T-helper 17 cell (primary cell): ENCODE measurements around the gene PRR23E. TPM values are rescaled to one million over a fixed set of nuclear protein-coding genes. Genes with fewer than 3 reads are reported as not detected.

Experiments used
- ATAC-seq: fragments of 150-1000 bp; cut with Tn5 transposase; 2 replicates; pipeline ENCODE4 v1.10.0; 2021; ENCODE audit warnings: mild to moderate bottlenecking, moderate library complexity
- DNase-seq, 3 donors: peaks; one replicate each; pipeline versions ENCODE4 v3.0.0 to v3.0.0-alpha.2; 2020 to 2021
- H3K9me3 ChIP-seq: one replicate; pipeline ENCODE4 v1.7.0; 2013; ENCODE audit warnings: low read length, mild to moderate bottlenecking; ENCODE audit not compliant: control insufficient read depth, poor library complexity, severe bottlenecking
- H3K27ac Mint-ChIP-seq: one replicate; pipeline ENCODE4 v1.8.0; 2022; ENCODE audit warnings: mild to moderate bottlenecking, moderate library complexity, mixed read lengths
- H3K27me3 Mint-ChIP-seq: one replicate; pipeline ENCODE4 v1.8.0; 2022; ENCODE audit warnings: mixed read lengths
- H3K36me3 Mint-ChIP-seq: one replicate; pipeline ENCODE4 v1.8.0; 2022; ENCODE audit warnings: low read depth, mixed read lengths
- H3K4me1 Mint-ChIP-seq: one replicate; pipeline ENCODE4 v1.8.0; 2022; ENCODE audit warnings: mild to moderate bottlenecking, mixed read lengths
- H3K4me3 Mint-ChIP-seq: one replicate; pipeline ENCODE4 v1.8.0; 2022; ENCODE audit warnings: mild to moderate bottlenecking, moderate library complexity, mixed read lengths
- total RNA-seq, 4 donors: library from RNA in 2 of 4; stranded (reverse) in 2 of 4; gene quantifications; one replicate each; pipeline ENCODE4 v1.2.3 and lab custom pipeline; 2022 to 2026

The PRR23E gene
- total RNA-seq, 2 donors from 2014 or later = not detected

- no peaks in the 10 kb centered on the region for H3K36me3 Mint-ChIP-seq
- no peak overlapping the region for H3K27ac Mint-ChIP-seq
- no peaks in the 10 kb centered on the region for H3K9me3 ChIP-seq
- peaks cover 66% of the 10 kb centered on the region for H3K27me3 Mint-ChIP-seq
- no peaks in the 10 kb centered on the region for H3K4me1 Mint-ChIP-seq
- H3K4me3 Mint-ChIP-seq = no peak overlapping the region
- DNase-seq (no peak), ATAC-seq (no peak)
These were observed 22.1 kb upstream of the PRR23E start for GRCh38 chr3:127170814-127171213.

DNA sequence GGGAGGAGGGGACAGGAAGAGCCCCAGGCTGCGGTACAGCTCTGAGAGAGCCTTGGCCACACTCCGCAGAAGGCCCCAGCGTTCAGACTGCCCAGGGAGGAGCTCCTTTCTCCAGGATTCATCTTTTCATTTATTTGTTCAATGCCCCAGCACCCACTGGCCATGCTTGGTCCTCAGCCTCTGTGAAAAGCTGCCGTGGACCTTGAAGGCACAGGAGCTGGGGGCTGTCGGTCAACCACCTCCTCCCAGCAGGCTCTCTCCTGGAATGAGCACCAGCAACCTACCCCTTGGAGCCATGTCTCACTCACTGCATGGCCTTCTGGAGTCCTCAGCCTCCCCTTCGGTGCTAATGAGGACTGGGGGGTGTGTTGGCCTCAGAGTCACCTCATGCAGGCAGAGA, 21.6 kb upstream of the PRR23E start:
- Mint-ChIP-seq H3K4me3 (no peak overlapping the region), H3K27ac (no peak overlapping the region), H3K4me1 (no peaks in the 10 kb centered on the region), H3K36me3 (no peaks in the 10 kb centered on the region), H3K27me3 (peaks cover 61% of the 10 kb centered on the region)
- no peaks in the 10 kb centered on the region for H3K9me3 ChIP-seq
- no peak for DNase-seq
- ATAC-seq = no peak

GRCh38 chr3:127171721-127172120, 21.2 kb upstream of the PRR23E start:
- no peaks in the 10 kb centered on the region for H3K9me3 ChIP-seq
- no peak overlapping the region for H3K4me3 Mint-ChIP-seq
- ATAC-seq (no peak), DNase-seq (no peak)
- H3K27me3 Mint-ChIP-seq = peaks cover 57% of the 10 kb centered on the region
- no peaks in the 10 kb centered on the region for H3K4me1 Mint-ChIP-seq
- H3K36me3 Mint-ChIP-seq = no peaks in the 10 kb centered on the region
- no peak overlapping the region for H3K27ac Mint-ChIP-seq

GRCh38 chr3:127172211-127172610, 20.7 kb upstream of the PRR23E start:
- no peak overlapping the region for H3K4me3 Mint-ChIP-seq
- no peak for DNase-seq
- H3K9me3 ChIP-seq = no peaks in the 10 kb centered on the region
- no peaks in the 10 kb centered on the region for H3K4me1 Mint-ChIP-seq
- peaks cover 57% of the 10 kb centered on the region for H3K27me3 Mint-ChIP-seq
- no peaks in the 10 kb centered on the region for H3K36me3 Mint-ChIP-seq
- no peak for ATAC-seq
- no peak overlapping the region for H3K27ac Mint-ChIP-seq

GRCh38 chr3:127172781-127173515, 20.0 kb upstream of the PRR23E start:
- H3K9me3 ChIP-seq = no peaks in the 10 kb centered on the region
- no peak for ATAC-seq
- no peaks in the 10 kb centered on the region for H3K4me1 Mint-ChIP-seq
- H3K27ac Mint-ChIP-seq = no peak overlapping the region
- peaks cover 56% of the 10 kb centered on the region for H3K27me3 Mint-ChIP-seq
- no peak for DNase-seq
- no peak overlapping the region for H3K4me3 Mint-ChIP-seq
- no peaks in the 10 kb centered on the region for H3K36me3 Mint-ChIP-seq

- no peaks in the 10 kb centered on the region for H3K4me1 Mint-ChIP-seq
- H3K27me3 Mint-ChIP-seq = peaks cover 49% of the 10 kb centered on the region
- no peaks in the 10 kb centered on the region for H3K36me3 Mint-ChIP-seq
- DNase-seq (no peak), ATAC-seq (no peak)
- H3K4me3 Mint-ChIP-seq = no peak overlapping the region
- no peak overlapping the region for H3K27ac Mint-ChIP-seq
- H3K9me3 ChIP-seq = no peaks in the 10 kb centered on the region
These were observed 19.3 kb upstream of the PRR23E start for GRCh38 chr3:127173516-127174166.

- Mint-ChIP-seq H3K27ac (no peak overlapping the region), H3K4me3 (no peak overlapping the region), H3K27me3 (peaks cover 43% of the 10 kb centered on the region), H3K4me1 (no peaks in the 10 kb centered on the region), H3K36me3 (no peaks in the 10 kb centered on the region)
- DNase-seq (no peak), ATAC-seq (no peak)
- no peaks in the 10 kb centered on the region for H3K9me3 ChIP-seq
These were observed 18.6 kb upstream of the PRR23E start for GRCh38 chr3:127174284-127174683.

- Mint-ChIP-seq H3K27ac (no peak overlapping the region), H3K4me1 (no peaks in the 10 kb centered on the region), H3K27me3 (peaks cover 38% of the 10 kb centered on the region), H3K36me3 (no peaks in the 10 kb centered on the region), H3K4me3 (no peak overlapping the region)
- ATAC-seq (no peak), DNase-seq (no peak)
- H3K9me3 ChIP-seq = no peaks in the 10 kb centered on the region
These were observed 18.2 kb upstream of the PRR23E start for GRCh38 chr3:127174715-127175140.

DNA sequence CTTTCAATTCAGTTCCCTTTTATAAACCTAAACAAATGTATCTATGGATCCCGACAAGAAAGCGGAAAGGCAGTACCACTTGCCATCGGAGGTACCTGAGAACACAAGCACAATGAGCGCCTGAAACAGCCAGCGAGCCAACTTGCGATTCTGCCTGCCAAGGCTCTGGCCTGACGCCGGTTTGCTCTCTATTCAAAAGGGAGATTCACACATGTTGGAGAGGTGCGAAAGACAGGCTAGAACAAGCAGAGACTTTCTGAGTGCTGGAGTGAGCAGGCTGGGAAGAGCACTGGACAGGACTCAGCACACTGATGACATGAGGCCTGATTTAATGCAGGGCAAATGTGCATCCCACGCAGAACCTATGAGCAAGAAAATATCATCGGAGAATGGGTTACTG, 17.7 kb upstream of the PRR23E start:
- no peak for DNase-seq
- Mint-ChIP-seq H3K36me3 (no peaks in the 10 kb centered on the region), H3K27ac (no peak overlapping the region), H3K27me3 (peaks cover 38% of the 10 kb centered on the region), H3K4me1 (no peaks in the 10 kb centered on the region), H3K4me3 (no peak overlapping the region)
- no peaks in the 10 kb centered on the region for H3K9me3 ChIP-seq
- no peak for ATAC-seq

- Mint-ChIP-seq H3K4me3 (no peak overlapping the region), H3K27me3 (peaks cover 33% of the 10 kb centered on the region), H3K4me1 (no peaks in the 10 kb centered on the region), H3K27ac (no peak overlapping the region), H3K36me3 (no peaks in the 10 kb centered on the region)
- DNase-seq (no peak), ATAC-seq (no peak)
- H3K9me3 ChIP-seq = no peaks in the 10 kb centered on the region
These were observed 15.7 kb upstream of the PRR23E start for GRCh38 chr3:127177226-127177625.

DNA sequence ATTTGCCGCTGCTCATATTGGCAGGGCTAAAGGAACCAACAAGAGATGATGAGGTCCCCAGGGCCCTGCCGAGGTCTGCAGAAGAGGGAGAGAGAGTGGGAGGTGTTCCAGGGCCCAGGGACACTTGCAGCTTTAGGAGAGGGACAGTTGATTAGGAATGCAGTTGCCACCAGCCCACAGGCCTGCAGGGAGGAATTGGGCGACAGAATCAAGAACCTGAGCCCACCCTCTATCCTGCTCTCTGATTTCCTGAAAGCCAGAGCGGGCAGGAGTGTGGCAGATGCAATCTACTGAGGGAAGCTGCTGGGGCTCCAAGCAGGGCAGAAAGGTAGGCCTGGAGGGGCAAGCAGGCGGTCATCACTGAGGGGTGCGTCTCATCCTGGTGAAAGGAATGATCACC, 12.1 kb upstream of the PRR23E start:
- no peak overlapping the region for H3K4me3 Mint-ChIP-seq
- ATAC-seq (no peak), DNase-seq (no peak)
- no peak overlapping the region for H3K27ac Mint-ChIP-seq
- H3K36me3 Mint-ChIP-seq = peaks cover 2% of the 10 kb centered on the region
- H3K9me3 ChIP-seq = no peaks in the 10 kb centered on the region
- peaks cover 17% of the 10 kb centered on the region for H3K27me3 Mint-ChIP-seq
- no peaks in the 10 kb centered on the region for H3K4me1 Mint-ChIP-seq

- H3K4me3 Mint-ChIP-seq = no peak overlapping the region
- peaks cover 2% of the 10 kb centered on the region for H3K36me3 Mint-ChIP-seq
- peaks cover 17% of the 10 kb centered on the region for H3K27me3 Mint-ChIP-seq
- H3K9me3 ChIP-seq = no peaks in the 10 kb centered on the region
- H3K4me1 Mint-ChIP-seq = no peaks in the 10 kb centered on the region
- no peak overlapping the region for H3K27ac Mint-ChIP-seq
- ATAC-seq = no peak
- DNase-seq = no peak
These were observed 10.5 kb upstream of the PRR23E start for GRCh38 chr3:127182431-127182830.

DNA sequence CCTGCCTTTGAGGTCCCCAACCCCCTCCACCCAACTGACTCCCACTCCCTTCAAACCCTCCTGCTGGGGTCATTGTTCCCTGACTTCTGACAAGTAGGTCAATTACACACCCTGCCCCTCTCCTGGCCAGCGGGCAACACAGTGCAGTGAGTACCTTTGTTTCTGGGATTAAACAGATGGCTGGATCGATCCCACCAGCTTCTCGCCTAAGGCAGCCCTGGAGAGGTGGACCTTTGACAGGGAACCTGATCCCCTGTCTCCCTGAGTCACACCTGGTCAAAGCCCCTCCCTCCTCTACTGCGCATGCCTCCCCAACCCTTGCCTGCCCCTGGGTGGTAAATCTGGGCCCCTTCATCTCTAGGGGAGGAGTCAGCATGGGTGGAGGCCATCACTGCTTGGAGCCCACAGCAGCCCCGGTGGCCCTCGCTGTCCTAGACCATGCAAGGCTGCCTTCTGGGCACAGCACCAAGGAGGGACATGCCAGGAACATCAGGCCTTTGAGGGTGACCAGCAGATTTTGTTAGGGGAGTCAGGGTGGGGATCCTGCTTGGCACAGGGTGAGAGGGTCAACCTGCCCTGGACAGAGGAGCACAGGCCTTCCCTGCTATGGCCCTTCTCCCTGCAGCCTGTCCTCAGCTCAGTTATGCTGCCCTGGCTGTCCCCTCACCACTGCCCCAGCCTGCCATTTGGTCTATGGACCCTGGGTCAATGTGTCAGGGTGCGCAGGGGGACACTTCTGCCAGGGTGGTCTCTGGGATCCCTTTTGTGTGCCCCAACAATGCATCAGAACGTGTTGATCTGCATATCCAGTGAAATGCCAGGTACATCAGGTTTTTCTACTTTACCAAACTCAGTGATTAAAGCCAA, 9.8 kb upstream of the PRR23E start:
- DNase-seq (no peak), ATAC-seq (no peak)
- no peaks in the 10 kb centered on the region for H3K9me3 ChIP-seq
- no peak overlapping the region for H3K27ac Mint-ChIP-seq
- H3K36me3 Mint-ChIP-seq = peaks cover 2% of the 10 kb centered on the region
- no peak overlapping the region for H3K4me3 Mint-ChIP-seq
- no peaks in the 10 kb centered on the region for H3K4me1 Mint-ChIP-seq
- H3K27me3 Mint-ChIP-seq = peaks cover 17% of the 10 kb centered on the region
